ENCODE results near the gene ENTPD3. TPM values are rescaled to one million over a fixed set of nuclear protein-coding genes. Genes with fewer than 3 reads are reported as not detected.

The ENTPD3 gene
- total and polyA plus RNA-seq, 2 of the 13 experiments (the other 11 are each of a cell fraction or from before 2014, with no cell fraction given), result 0.07 TPM; not detected in 1

DNA sequence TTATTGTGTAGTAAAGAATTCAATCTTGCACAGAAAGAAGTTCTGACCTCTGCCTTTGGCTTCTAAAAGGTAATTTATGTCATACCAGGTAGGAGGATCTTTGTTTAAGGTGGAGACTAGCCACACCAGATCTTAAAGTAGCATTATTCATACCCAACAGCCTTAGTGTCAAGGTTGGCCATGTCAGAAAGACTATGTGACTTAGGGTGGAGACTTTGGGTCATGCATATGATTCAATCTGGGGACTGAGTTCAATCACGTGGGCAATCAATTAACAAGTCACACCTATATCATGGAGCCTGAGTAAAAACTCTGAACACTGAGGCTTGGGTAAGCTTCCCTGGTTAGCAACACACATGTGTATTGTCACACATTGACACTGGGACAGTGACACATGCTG is 28.5 kb upstream of the ENTPD3 start:
- in situ Hi-C loops (cut with HindIII; ENCODE audit: extremely low pct_ligation_motif_present, low pct_unique_long_range_greater_than_20kb), result no loop called here
- BruUV-seq (replicated peaks), result no TSS peak
- Histone ChIP-seq H3K9me3 (ENCODE audit: low read length) (no peaks in the 10 kb centered on the region), H2AFZ (ENCODE audit: low read length) (no peak overlapping the region), H3K36me3 (replicated peaks in 1 of 2; ENCODE audit: control insufficient read depth in 1 of 2, insufficient read depth in 2 of 2, low read length in 2 of 2) (no peaks in the 10 kb centered on the region), H3K27ac (ENCODE audit: extremely low read length, insufficient read depth, low read length) (no peak overlapping the region), H3K4me1 (ENCODE audit: insufficient read depth, low read length) (no peaks in the 10 kb centered on the region), H3K4me2 (ENCODE audit: low read depth, low read length) (no peak overlapping the region), H3K27me3 (ENCODE audit: control insufficient read depth in 1 of 2, insufficient read depth in 2 of 2, low read length in 2 of 2) (no peaks in the 10 kb centered on the region; a peak in 1 of 5 replicates), H3K9ac (ENCODE audit: insufficient read depth, low read depth, low read length) (no peak overlapping the region), H3K79me2 (ENCODE audit: insufficient read depth, low read length) (no peaks in the 10 kb centered on the region), H3K4me3 (replicated peaks in 1 of 3; ENCODE audit: insufficient read depth in 1 of 3, low read depth in 2 of 3, low read length in 3 of 3) (no peak overlapping the region), H4K20me1 (ENCODE audit: insufficient read depth, low read length) (no peaks in the 10 kb centered on the region)
- ChIA-PET CTCF (ENCODE audit: low intra/inter-chr PET ratio, low total read pairs) (no interaction called here), POLR2A (no interaction called here)
- TF ChIP-seq RBAK (CRISPR knock-in tag; IDR thresholded peaks at IDR 0.05), result no peak
- no peak for TF ChIP-seq ZNF484 (CRISPR knock-in tag; IDR thresholded peaks at IDR 0.05; ENCODE audit: borderline replicate concordance, low read depth)
- TF ChIP-seq, protein P1, sequence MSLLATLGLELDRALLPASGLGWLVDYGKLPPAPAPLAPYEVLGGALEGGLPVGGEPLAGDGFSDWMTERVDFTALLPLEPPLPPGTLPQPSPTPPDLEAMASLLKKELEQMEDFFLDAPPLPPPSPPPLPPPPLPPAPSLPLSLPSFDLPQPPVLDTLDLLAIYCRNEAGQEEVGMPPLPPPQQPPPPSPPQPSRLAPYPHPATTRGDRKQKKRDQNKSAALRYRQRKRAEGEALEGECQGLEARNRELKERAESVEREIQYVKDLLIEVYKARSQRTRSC (CRISPR knock-in tag; IDR thresholded peaks at IDR 0.05; ENCODE audit: low read depth), result no peak
- TF ChIP-seq ZBTB33 (CRISPR knock-in tag; IDR thresholded peaks at IDR 0.05), result no peak
- no peak for TF ChIP-seq MEF2D (CRISPR knock-in tag; IDR thresholded peaks at IDR 0.05)
- TF ChIP-seq DPF2 (CRISPR knock-in tag; IDR thresholded peaks at IDR 0.05; ENCODE audit: borderline replicate concordance, low read depth), result no peak
- TF ChIP-seq ZNF281 (CRISPR knock-in tag; IDR thresholded peaks at IDR 0.05; ENCODE audit: borderline replicate concordance), result no peak
- no peak for TF ChIP-seq SNAPC5 (CRISPR knock-in tag; IDR thresholded peaks at IDR 0.05; ENCODE audit: borderline replicate concordance)
- no peak for TF ChIP-seq SYNCRIP (IDR thresholded peaks at IDR 0.05; ENCODE audit: insufficient read depth, low read depth, low read length)
- TF ChIP-seq RARG (CRISPR knock-in tag; IDR thresholded peaks at IDR 0.05; ENCODE audit: low read depth), result no peak
- no peak for TF ChIP-seq ZNF512 (CRISPR knock-in tag; IDR thresholded peaks at IDR 0.05)
- TF ChIP-seq, protein P2, sequence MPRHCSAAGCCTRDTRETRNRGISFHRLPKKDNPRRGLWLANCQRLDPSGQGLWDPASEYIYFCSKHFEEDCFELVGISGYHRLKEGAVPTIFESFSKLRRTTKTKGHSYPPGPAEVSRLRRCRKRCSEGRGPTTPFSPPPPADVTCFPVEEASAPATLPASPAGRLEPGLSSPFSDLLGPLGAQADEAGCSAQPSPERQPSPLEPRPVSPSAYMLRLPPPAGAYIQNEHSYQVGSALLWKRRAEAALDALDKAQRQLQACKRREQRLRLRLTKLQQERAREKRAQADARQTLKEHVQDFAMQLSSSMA (CRISPR knock-in tag; IDR thresholded peaks at IDR 0.05), result no peak
- no peak for TF ChIP-seq TRIM24 (CRISPR knock-in tag; IDR thresholded peaks at IDR 0.05)
- TF ChIP-seq CHCHD3 (CRISPR knock-in tag; IDR thresholded peaks at IDR 0.05), result no peak
- TF ChIP-seq BRD4 (CRISPR knock-in tag; IDR thresholded peaks at IDR 0.05), result no peak
- FAIRE-seq, result no peak
- 0% methylated on average over 1 of the region's 1 CpG for WGBS (ENCODE audit: low lambda C conversion rate)
- intact Hi-C loops (cut with micrococcal nuclease; ENCODE audit: unreplicated experiment), result no loop called here
- no peak for ATAC-seq
- DNase-seq (ENCODE audit: low spot score), result no peak
